GM18861 (cell line): ENCODE data around the gene BRMS1L.

Experiments used
- ATAC-seq: cut with Tn5 transposase; IDR thresholded peaks from one replicate; pipeline ENCODE4 v1.9.1; 2021; ENCODE audit not compliant: unreplicated experiment

Gene BRMS1L

DNA sequence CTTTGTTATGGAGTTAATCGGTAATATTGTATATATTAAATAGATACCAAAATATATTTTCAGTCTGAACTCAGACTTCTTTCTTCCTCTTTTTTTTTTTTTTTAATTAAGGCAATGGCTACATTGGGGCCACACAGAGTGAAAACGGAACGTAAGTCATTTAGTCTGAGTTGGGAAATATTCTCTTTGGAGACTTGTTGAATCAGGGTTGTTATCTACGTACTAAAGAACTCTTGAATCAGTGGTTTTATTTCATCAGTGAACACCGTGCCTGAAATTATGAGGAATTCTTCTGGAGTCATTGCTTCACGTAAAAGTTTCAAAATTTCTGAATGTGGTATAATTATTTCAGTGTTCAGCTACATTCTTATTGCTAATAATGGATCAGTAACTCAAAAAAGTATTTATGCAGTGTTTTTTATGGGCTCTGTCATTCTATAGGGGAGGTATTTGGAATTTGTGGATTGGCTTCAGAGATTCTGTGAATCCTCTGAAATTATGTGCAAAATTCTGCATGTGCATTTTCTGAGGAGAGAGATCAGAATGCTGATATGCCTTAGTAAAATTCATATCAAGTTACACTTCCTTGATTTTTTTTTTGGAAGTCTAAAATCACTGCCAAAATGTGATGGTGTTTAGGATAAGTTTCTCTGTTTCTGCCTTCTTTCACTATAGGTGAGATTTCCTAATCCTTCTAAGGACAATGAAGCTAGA is 39.6 kb downstream of the BRMS1L start:
- ATAC-seq: no peak

DNA sequence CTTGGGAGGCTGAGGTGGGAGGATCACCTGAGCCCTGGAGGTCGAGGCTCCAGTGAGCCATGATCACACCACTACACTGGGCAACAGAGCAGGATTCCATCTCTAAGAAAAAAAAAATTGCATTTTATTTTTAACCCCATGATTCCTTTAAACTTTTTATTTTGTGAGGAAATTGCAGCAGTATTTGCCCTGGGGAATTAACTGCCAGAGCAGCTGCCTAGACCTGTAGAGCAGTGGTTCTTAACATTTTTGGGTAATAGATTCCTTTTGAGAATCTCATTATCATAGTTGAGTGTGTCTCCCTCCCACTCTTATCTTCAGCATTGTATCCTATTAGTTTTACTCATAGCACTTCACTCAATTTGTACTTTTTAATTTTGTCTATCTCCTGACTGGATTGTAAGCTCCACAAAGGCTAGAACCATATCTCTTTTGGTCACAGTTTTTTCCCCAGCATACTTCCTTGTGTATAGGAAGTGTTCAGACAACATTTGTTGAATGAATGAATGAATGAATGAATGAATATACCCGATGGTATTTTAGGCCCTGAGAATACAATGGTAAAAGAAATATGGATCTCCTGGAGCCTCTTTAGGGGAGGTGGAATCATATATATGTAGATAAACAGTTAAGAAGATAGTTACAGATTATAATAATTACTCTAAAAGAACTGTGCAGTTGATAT is 40.6 kb downstream of the BRMS1L start:
- no peak for ATAC-seq

DNA sequence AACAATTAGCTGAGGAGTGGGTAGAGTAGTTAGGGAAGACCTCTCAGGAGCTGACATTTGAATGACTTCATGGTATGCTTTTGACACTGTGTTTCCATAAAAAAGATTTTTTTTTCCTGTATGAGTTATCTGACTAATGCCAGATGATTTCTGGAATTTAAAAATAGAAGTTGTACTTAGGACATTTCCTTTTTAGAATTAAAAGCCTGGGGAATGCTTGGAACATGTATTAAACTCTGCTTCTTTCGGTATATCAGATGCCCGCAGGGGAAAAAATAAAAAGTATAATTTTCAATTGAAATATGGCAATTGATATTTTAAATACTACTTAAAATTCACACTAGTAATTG is 41.1 kb downstream of the BRMS1L start:
- ATAC-seq: no peak

DNA sequence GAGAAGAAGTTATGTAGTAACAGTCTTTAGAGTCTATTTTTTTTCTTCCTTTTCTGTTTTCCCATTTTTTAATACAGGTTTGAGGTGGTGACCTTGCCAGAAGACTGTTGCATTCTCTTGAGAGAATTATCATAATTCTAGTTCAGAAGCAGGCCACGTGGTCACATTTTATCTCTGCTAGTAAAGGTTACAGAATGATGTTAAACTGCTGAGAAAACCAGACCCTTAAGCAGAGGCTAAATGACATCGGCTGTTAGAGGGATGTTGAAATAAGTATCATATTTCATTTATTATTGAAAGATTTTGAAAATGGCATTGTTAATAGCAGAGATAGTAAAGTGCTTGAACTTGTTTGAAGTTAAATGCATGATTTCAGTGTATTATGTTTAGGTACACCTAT is 49.2 kb downstream of the BRMS1L start:
- no peak for ATAC-seq

DNA sequence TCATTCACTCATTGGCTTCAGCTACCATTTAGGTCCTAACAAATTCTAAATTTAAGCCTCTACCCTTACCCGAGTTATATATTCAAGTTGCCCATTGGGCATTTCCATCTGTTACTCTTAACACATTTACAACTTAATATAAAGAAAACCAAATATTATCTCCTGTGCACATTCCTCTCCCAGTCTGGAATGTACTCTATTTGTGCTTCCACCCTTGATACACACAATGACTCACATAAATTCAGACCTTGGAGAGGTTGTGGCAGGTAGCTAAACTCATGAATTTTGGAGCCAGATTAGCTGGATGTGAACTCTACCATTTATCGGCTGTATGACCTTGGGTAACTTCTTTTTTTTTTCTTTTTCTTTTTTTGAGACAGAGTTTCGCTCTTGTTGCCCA is 51.1 kb downstream of the BRMS1L start:
- ATAC-seq: no peak

DNA sequence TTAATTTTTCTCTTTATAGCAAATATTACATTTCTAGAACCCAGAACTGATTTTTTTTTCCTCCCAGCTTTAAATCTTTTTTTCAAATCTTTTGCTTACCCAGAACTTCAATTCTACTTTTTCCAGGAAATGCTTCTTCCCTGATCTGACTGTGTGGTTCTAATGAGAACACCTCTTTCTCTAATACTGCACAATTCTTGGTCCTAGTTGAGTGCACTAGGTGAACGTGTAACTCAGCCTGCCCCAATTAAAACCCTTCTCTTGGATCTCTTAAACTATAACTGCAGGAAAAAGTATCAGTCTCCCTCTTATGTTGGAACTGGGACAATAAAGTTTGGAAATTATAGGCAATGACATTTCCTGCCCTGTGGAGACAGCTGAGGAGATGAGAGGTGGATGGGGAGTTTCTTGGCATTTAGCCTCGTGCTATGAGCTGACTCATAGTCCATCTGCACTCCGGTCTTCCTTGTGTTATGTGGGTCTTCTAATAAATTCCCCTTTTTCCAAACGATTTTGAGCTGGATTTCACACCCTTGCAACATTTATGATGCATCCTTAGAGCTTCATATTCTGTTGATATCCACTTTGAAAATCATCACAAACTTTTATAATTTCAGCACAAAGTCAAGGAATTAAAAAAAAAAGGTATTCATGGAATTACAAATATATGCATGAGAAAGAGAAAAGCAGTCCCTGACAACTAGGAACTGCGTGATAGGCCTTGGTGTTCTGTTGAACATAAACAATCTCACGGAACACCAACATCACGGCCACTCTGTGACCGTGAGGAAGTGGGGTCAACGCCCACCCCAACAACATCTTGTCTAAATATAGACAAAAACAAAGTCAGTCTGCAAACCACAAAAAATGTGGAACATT is 52.4 kb downstream of the BRMS1L start:
- ATAC-seq: no peak

DNA sequence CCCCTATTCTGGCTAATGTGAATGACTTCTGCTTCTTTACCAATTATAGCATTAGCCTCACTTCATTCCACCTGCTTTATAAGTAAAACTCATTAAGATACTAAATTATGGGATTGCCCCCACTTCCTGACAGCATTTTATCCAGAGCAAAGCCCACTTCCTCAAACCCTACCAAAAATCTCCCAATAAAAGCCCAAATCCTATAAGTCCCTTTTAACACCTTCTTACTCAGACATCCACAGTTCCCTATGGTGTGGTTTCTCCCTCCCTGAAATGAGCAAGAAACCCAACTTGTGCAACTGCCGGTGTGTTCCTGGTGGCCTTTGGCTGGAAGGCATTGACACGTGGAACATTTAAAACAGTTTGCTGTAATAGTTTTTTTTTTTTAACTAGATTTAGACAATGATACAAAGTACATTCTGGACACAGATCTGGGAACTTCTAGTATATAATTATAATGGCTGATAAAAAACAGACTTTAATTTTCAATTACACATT is 53.1 kb downstream of the BRMS1L start:
- no peak for ATAC-seq

DNA sequence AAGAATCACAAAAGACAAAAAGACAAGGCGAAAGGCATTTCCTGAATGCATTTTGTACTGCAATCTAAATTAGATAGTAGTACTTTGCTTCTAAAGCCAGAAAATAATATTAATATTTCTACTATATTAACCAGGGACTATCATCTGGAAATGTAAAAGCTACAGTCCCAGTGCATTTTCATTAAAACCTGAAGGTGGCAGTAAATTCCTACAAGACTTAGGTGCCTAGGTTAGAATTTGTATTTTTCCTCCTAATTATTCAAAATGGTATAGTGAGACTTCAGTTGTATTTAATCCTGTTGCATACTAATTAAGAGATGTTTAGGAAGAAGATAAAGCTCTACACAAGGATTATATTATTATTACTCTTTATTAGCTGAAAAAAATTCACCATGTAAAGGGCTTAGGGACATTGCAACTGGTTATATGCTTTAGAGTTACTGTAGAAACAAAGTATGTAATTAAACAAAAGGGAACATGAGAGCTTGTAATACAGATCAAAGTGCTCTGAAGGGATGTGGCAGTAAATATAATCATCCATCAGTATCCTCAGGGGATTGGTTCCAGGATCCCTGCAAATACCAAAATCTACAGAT is 53.6 kb downstream of the BRMS1L start:
- ATAC-seq: peak; percentile 58

DNA sequence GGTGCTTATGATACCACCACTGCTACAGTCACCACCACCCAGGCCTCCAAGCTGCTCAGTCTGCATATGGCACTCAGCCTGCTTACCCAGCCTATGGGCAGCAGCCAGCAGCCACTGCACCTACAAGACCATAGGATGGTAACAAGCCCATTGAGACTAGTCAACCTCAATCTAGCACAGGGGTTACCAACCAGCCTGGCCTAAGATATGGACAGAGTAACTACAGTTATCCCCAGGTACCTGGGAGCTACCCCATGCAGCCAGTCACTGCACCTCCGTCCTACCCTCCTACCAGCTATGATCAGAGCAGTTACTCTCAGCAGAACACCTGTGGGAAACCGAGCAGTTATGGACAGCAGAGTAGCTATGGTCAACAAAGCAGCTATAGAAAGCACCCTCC is 55.1 kb downstream of the BRMS1L start:
- no peak for ATAC-seq

DNA sequence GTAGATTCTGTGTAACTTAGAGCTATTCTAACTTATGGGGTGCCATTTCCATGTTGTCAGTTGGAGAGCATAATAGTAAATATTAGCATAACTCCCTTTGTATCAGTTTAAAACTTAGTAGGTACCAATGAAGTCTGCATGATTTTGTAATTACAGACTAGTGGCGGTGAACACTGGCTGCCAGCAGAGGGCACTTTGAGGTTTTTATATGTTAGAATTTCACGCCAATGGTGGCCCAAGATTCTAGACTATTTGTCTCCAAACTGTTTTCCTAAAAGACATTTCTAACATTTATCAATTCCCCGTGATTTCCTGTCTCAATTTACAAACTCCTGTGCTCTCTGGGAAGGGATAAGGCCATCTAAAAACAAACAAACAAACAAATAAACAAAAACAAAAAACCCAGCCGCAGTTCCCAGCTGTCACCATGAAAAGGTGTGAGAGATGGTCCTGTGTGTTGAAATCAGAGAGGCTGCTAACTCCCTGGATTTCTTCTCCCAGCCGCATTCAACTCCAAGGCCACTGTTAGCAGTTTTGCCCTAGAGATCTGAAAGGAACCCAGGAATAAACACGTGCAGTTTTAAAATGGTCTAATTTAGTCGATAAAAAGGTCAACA is 57.6 kb downstream of the BRMS1L start:
- ATAC-seq: no peak

DNA sequence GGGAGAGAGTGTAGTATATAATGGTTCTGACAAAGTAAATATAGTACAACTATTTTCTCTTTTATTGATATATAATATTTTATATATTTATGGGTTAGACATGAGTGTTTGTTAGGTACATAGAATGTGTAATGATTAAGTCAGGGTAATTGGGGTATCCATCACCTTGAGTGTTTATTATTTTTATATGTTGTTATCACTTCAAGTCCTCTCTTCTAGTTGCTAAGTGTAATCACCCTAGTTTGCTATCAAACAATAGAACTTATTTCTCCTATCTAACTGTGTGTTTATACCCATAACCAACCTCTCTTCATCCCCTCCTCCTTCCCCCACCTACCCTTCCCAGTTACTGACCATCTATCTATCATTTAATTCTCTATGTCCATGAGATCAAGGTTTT is 64.2 kb downstream of the BRMS1L start:
- no peak for ATAC-seq

DNA sequence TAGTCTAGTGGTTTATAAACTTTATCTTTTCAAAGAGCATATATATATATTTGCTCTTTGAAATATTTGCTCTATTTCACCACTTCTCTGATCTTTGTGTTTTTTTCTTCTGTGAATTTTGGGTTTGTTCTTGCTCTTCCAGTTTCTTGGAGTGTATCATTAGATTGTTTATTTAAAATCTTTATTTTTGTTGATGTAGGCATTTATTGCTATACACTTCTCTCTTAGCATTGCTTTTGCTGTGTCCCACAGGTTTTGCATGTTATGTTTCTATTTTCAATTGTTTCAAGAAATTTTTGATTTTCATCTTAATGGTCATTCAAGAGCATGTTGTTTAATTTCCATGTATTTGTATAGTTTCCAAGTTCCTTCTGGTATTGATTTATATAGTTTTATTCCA is 69.1 kb downstream of the BRMS1L start:
- no peak for ATAC-seq

DNA sequence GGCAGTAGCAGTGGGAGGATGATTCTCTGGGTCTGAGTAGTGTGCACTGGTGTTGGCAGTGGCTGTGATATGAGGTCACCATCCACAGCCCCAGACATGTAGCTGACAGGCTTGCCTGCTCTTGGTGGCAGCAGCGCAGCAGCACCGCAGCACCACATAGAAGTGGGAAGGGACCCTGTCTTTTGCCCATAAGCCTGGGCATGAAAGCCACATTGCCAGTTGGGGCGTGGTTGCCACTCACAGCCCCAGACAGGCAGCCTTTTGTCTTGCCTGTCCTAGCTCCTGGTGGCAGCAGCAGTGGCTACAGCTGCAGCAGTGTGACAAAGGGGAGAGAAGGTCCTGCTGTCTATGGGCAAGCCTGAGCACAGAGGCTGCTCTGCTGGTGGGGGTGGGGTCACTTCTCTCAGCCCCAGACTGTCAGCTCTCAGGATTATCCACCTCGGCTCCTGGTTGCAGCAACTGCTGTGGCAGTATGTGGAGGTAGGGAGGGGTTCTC is 71.5 kb downstream of the BRMS1L start:
- no peak for ATAC-seq

DNA sequence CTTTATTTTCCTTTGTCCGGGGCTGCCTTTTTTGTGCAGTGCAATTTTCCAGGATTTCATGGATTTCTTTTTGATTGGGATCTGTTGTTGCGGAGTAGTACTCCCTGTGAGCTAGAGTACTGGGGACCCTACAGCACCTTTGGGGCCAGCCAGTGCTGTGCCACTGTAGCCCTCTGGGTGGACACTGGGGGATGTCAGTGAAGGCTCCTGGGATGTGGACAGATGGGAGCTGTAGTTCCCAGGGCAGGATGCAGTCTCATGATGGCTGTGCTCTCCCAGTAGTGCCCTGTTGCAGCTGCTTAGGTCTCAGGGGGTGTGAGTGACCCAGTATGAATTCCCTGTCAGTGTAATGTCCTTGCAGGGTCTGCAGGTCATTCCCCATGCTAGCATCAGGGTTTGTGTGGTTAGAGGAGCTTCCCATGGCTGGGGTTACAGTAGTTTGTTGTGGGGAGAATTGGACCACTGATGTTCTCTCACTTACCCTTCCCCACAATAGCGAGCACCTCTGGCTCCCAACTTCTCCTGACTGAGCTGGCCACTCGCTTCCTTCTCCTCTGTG is 72.2 kb downstream of the BRMS1L start:
- ATAC-seq: no peak

DNA sequence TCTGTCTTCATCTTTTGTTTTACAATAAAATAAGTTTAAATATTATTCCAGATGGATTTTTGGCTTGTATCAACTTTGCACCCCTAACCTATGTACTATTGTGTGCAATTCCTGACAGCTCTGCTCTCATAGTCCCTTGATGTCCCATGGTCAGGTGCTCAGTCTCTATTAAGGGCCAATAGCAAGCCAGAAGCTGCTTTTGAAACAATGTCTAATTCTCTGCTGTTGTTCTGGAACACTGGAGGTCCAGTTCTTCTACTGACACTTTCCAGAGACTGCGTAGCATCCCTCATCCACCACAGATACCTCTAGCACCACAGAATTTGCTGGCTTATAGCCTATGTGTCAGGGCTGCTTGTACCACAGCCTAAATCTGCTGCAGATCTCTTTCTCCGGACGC is 74.6 kb downstream of the BRMS1L start:
- ATAC-seq: no peak

DNA sequence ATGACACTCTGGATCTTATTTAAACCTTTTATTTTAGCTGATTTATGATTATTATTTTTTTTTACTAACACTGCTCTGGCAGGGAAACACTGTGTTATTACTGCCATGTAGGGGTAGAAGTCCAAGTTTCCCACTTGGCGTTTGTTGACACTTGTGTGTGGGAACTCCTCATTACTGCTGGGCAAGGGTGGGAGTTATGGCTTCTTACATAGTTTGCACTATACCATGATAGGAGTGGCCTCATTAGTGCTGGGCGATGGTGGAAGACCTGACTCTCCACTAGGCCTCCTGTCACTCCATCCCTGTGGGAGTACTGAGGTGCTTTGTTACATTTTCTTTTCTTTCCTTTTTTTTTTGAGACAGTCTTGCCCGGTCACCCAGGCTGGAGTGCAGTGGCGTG is 83.5 kb downstream of the BRMS1L start:
- no peak for ATAC-seq

DNA sequence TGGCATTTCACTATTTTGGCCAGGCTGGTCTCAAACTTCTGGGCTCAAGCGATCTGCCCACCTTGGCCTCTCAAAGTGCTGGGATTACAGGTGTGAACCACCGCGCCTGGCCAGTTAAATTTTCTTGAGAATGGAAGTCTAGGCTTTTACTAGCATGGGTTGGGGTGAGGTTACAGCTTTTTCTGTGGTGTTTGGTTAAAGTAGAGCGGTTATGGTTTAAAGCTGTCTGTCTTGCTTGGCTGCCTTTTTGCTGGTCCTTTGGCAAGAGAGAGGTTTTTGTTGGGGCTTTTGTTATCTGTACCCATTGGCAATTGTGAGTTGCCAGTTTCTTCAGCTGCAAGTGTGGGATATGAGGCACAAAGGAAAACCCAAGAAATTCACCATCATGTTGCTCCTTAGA is 84.1 kb downstream of the BRMS1L start:
- ATAC-seq: no peak

DNA sequence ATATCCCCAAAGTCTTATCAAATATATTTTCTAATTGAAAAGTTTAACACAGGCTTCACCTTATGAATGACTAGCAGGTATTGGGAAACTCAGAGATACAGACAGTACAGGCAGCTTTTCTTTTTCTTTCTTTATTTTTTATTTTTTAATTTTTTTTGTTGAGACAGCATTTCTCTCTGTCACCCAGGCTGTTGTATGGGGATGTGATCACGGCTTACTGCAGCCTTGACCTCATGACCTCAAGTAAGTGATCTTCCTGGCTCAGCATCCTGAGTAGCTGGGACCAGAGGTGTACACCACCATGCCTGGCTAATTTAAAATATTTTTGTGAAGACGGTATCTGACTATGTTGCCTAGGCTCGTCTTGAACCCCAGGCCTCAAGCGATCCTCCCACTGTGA is 85.0 kb downstream of the BRMS1L start:
- ATAC-seq: no peak

DNA sequence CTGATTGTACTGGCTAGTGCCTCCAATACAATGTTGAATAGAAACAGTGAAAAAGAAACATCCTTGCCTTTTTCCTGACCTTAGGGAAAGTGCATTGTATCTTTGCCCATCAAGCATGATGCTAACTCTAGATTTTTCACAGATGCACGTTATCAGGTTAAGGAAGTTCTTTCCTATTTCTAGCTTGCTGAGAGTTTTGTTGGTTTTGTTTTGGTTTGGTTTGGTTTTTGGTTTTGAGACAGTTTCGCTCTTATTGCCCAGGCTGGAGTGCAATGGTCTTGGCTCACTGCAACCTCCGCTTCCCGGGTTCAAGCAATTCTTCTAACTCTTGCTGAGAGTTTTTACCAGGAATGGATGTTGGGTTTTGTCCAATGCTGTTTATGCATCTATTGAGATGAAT is 89.0 kb downstream of the BRMS1L start:
- ATAC-seq: no peak

DNA sequence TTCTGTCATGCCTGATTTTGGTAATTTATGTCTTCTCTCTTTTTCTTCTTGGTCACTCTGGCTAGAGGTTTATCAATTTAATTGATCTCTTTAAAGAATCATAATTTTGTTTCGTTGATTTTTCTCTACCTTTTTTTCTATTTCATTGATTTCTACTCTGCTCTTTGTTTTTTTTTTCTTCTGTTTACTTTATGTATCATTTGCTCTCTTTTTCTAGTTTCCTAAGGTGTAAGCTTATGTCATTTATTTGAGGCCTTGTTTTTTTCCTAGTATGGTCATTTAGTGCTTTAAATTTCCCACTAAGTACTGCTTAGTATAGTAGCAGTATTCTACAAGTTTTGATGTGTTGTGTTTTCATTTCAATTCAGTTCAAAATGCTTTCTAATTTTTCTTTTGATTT is 89.6 kb downstream of the BRMS1L start:
- ATAC-seq: no peak
